ENCODE results near the gene GABRB3.

The GABRB3 gene

GRCh38 chr15:26690778-26691177, 82.1 kb downstream of the GABRB3 start:
- in situ Hi-C loops (cut with HindIII; ENCODE audit: low pct_unique_long_range_greater_than_20kb, low sequenced_read_pairs), result no loop called here
- no peak for TF ChIP-seq JUND (IDR thresholded peaks at IDR 0.05; ENCODE audit: low read depth)
- no peak for DNase-seq (ENCODE audit: low read depth in 1 of 2, low spot score in 1 of 2)

- TF ChIP-seq JUND (IDR thresholded peaks at IDR 0.05; ENCODE audit: low read depth), result no peak
- in situ Hi-C loops (cut with HindIII; ENCODE audit: low pct_unique_long_range_greater_than_20kb, low sequenced_read_pairs), result no loop called here
- DNase-seq (ENCODE audit: low read depth in 1 of 2, low spot score in 1 of 2), result no peak
Observed at GRCh38 chr15:26689462-26689861, 83.4 kb downstream of the GABRB3 start.

- no peak for DNase-seq (ENCODE audit: low read depth in 1 of 2, low spot score in 1 of 2)
- TF ChIP-seq JUND (IDR thresholded peaks at IDR 0.05; ENCODE audit: low read depth), result no peak
- in situ Hi-C loops (cut with HindIII; ENCODE audit: low pct_unique_long_range_greater_than_20kb, low sequenced_read_pairs), result no loop called here
Observed at GRCh38 chr15:26686547-26687187, 86.2 kb downstream of the GABRB3 start.

- TF ChIP-seq JUND (IDR thresholded peaks at IDR 0.05; ENCODE audit: low read depth), result no peak
- DNase-seq (ENCODE audit: low read depth in 1 of 2, low spot score in 1 of 2), result no peak
- in situ Hi-C loops (cut with HindIII; ENCODE audit: low pct_unique_long_range_greater_than_20kb, low sequenced_read_pairs), result no loop called here
Observed at GRCh38 chr15:26682598-26683164, 90.2 kb downstream of the GABRB3 start.

GRCh38 chr15:26679927-26680326, 92.9 kb downstream of the GABRB3 start:
- no peak for TF ChIP-seq JUND (IDR thresholded peaks at IDR 0.05; ENCODE audit: low read depth)
- in situ Hi-C loops (cut with HindIII; ENCODE audit: low pct_unique_long_range_greater_than_20kb, low sequenced_read_pairs), result no loop called here
- DNase-seq (ENCODE audit: low read depth in 1 of 2, low spot score in 1 of 2), result no peak

- DNase-seq (ENCODE audit: low read depth in 1 of 2, low spot score in 1 of 2), result no peak
- in situ Hi-C loops (cut with HindIII; ENCODE audit: low pct_unique_long_range_greater_than_20kb, low sequenced_read_pairs), result no loop called here
- TF ChIP-seq JUND (IDR thresholded peaks at IDR 0.05; ENCODE audit: low read depth), result no peak
Observed at GRCh38 chr15:26676115-26676514, 96.8 kb downstream of the GABRB3 start.

GRCh38 chr15:26674467-26674866, 98.4 kb downstream of the GABRB3 start:
- no peak for TF ChIP-seq JUND (IDR thresholded peaks at IDR 0.05; ENCODE audit: low read depth)
- no peak for DNase-seq (ENCODE audit: low read depth in 1 of 2, low spot score in 1 of 2)
- in situ Hi-C loops (cut with HindIII; ENCODE audit: low pct_unique_long_range_greater_than_20kb, low sequenced_read_pairs), result no loop called here

- in situ Hi-C loops (cut with HindIII; ENCODE audit: low pct_unique_long_range_greater_than_20kb, low sequenced_read_pairs), result no loop called here
- no peak for DNase-seq (ENCODE audit: low read depth in 1 of 2, low spot score in 1 of 2)
- no peak for TF ChIP-seq JUND (IDR thresholded peaks at IDR 0.05; ENCODE audit: low read depth)
Observed at GRCh38 chr15:26673445-26673844, 99.4 kb downstream of the GABRB3 start.

GRCh38 chr15:26670116-26670515, 102.8 kb downstream of the GABRB3 start:
- no peak for DNase-seq (ENCODE audit: low read depth in 1 of 2, low spot score in 1 of 2)
- in situ Hi-C loops (cut with HindIII; ENCODE audit: low pct_unique_long_range_greater_than_20kb, low sequenced_read_pairs), result no loop called here
- TF ChIP-seq JUND (IDR thresholded peaks at IDR 0.05; ENCODE audit: low read depth), result no peak

- in situ Hi-C loops (cut with HindIII; ENCODE audit: low pct_unique_long_range_greater_than_20kb, low sequenced_read_pairs), result no loop called here
Observed at GRCh38 chr15:26667222-26667988, 105.5 kb downstream of the GABRB3 start.

GRCh38 chr15:26665957-26666791, 106.7 kb downstream of the GABRB3 start:
- in situ Hi-C loops (cut with HindIII; ENCODE audit: low pct_unique_long_range_greater_than_20kb, low sequenced_read_pairs), result no loop called here
- no peak for TF ChIP-seq JUND (IDR thresholded peaks at IDR 0.05; ENCODE audit: low read depth)
- DNase-seq (ENCODE audit: low read depth in 1 of 2, low spot score in 1 of 2), result peak in 1 of 2 experiments; percentile 7

More at GRCh38 chr15:26667222-26667988, 105.5 kb downstream of the GABRB3 start:
- no peak for TF ChIP-seq JUND (IDR thresholded peaks at IDR 0.05; ENCODE audit: low read depth)
- peak in 1 of 2 experiments; percentile 29 for DNase-seq (ENCODE audit: low read depth in 1 of 2, low spot score in 1 of 2)

- in situ Hi-C loops (cut with HindIII; ENCODE audit: low pct_unique_long_range_greater_than_20kb, low sequenced_read_pairs), result no loop called here
- no peak for TF ChIP-seq JUND (IDR thresholded peaks at IDR 0.05; ENCODE audit: low read depth)
- DNase-seq (ENCODE audit: low read depth in 1 of 2, low spot score in 1 of 2), result no peak
Observed at GRCh38 chr15:26662283-26662682, 110.6 kb downstream of the GABRB3 start.

All from T47D (cell line).